ENCODE data around the gene SEMA3E. TPM values are rescaled to one million over a fixed set of nuclear protein-coding genes. Genes with fewer than 3 reads are reported as not detected.

Gene SEMA3E
- total RNA-seq, 1 experiment from 2014 or later: 7.3 TPM

DNA sequence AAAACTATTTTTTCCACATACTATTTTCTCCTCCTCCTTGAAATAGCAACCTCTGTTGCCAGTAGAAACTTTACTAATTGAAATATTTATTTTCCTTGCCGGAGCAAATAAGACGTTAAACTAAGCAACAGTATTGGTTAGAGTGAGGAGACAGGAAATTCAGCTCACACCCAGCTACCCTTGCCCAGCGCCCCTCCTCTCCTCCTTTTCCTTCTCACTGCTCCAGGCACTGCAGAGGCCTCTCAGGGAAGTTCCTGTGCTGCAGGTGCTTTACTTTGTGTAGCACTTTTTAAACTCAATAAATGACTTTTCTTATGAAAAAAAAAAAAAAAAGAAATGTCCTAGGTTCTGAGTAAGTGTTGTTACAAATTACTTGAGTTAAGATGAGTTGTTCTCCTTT is 134.0 kb downstream of the SEMA3E start:
- no peaks in the 10 kb centered on the region for H3K9me3 ChIP-seq (ENCODE audit: control insufficient read depth, insufficient read depth, low read depth, low read length)
- H3K4me1 ChIP-seq (ENCODE audit: control insufficient read depth, insufficient read depth, low read length): no peaks in the 10 kb centered on the region
- ChIA-PET CTCF (no interaction called here), POLR2A (no interaction called here)
- H3K36me3 ChIP-seq (ENCODE audit: control insufficient read depth, insufficient read depth, low read length): no peaks in the 10 kb centered on the region
- H3K27ac ChIP-seq (ENCODE audit: low read length): no peak overlapping the region
- in situ Hi-C loops (cut with HindIII; ENCODE audit: low pct_unique_long_range_greater_than_20kb, low sequenced_read_pairs): no loop called here
- no peak overlapping the region for H3K4me3 ChIP-seq (ENCODE audit: low read depth in 2 of 2, low read length in 2 of 2)
- H3K27me3 ChIP-seq (ENCODE audit: control insufficient read depth, insufficient read depth, low read length): no peaks in the 10 kb centered on the region
- no peak for TF ChIP-seq SIN3A (IDR thresholded peaks at IDR 0.05; ENCODE audit: borderline replicate concordance, insufficient read depth, low read depth, low read length)
- TF ChIP-seq POLR2AphosphoS5 (IDR thresholded peaks at IDR 0.05; ENCODE audit: low read depth, low read length): no peak
- TF ChIP-seq, protein P1, sequence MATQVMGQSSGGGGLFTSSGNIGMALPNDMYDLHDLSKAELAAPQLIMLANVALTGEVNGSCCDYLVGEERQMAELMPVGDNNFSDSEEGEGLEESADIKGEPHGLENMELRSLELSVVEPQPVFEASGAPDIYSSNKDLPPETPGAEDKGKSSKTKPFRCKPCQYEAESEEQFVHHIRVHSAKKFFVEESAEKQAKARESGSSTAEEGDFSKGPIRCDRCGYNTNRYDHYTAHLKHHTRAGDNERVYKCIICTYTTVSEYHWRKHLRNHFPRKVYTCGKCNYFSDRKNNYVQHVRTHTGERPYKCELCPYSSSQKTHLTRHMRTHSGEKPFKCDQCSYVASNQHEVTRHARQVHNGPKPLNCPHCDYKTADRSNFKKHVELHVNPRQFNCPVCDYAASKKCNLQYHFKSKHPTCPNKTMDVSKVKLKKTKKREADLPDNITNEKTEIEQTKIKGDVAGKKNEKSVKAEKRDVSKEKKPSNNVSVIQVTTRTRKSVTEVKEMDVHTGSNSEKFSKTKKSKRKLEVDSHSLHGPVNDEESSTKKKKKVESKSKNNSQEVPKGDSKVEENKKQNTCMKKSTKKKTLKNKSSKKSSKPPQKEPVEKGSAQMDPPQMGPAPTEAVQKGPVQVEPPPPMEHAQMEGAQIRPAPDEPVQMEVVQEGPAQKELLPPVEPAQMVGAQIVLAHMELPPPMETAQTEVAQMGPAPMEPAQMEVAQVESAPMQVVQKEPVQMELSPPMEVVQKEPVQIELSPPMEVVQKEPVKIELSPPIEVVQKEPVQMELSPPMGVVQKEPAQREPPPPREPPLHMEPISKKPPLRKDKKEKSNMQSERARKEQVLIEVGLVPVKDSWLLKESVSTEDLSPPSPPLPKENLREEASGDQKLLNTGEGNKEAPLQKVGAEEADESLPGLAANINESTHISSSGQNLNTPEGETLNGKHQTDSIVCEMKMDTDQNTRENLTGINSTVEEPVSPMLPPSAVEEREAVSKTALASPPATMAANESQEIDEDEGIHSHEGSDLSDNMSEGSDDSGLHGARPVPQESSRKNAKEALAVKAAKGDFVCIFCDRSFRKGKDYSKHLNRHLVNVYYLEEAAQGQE (IDR thresholded peaks at IDR 0.05; ENCODE audit: insufficient read depth in 1 of 2, low read depth in 2 of 2, low read length in 1 of 2): no peak
- TF ChIP-seq, protein P2, sequence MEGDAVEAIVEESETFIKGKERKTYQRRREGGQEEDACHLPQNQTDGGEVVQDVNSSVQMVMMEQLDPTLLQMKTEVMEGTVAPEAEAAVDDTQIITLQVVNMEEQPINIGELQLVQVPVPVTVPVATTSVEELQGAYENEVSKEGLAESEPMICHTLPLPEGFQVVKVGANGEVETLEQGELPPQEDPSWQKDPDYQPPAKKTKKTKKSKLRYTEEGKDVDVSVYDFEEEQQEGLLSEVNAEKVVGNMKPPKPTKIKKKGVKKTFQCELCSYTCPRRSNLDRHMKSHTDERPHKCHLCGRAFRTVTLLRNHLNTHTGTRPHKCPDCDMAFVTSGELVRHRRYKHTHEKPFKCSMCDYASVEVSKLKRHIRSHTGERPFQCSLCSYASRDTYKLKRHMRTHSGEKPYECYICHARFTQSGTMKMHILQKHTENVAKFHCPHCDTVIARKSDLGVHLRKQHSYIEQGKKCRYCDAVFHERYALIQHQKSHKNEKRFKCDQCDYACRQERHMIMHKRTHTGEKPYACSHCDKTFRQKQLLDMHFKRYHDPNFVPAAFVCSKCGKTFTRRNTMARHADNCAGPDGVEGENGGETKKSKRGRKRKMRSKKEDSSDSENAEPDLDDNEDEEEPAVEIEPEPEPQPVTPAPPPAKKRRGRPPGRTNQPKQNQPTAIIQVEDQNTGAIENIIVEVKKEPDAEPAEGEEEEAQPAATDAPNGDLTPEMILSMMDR (IDR thresholded peaks at IDR 0.05): no peak
- no peak for TF ChIP-seq TCF7L2 (IDR thresholded peaks at IDR 0.05; ENCODE audit: low read depth, low read length)
- DNase-seq (ENCODE audit: low read depth, low spot score): no peak
- no peak for ATAC-seq
- no TSS peak for BruUV-seq (replicated peaks)
- intact Hi-C loops (cut with micrococcal nuclease; ENCODE audit: unreplicated experiment): loop anchor here (5.0 kb wide), 1 partner anchor 103 kb away; no protein-coding TSS in a partner anchor

DNA sequence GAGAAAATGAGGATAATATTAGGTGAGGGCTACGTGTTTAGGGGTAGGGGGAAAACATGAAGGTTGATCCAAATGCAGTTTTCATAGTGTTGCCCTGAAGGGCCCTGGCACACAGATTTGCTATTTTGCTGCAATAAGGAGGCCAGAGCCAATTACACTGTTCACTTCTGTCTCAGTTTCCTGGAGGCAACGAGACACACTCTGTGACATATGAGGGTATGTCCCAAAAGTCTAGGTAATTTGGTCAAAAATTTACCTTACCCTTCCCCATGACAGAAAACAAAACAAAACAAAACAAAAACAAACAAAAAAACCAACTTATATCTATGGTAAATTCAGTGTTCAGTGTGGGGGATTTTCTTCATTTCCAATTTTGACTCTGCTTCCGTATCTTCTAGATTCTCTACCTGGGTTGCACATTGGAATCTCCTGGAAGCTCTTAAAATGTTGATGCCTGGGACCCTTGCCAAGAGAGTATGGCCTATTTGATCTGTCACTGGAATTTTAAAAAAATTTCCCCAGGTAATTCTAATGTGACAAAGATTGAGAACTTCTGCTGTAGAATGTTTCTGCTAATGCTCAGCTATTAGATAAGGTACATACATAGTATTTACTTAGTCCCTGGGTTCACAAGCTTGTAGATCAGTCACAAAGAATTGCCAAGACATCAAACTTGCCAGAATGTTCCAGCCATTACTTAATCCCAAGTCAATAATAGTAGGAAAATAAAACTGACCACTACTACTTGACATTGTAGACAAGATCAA is 139.5 kb downstream of the SEMA3E start:
- H3K4me3 ChIP-seq (ENCODE audit: low read depth in 2 of 2, low read length in 2 of 2): no peak overlapping the region
- no peaks in the 10 kb centered on the region for H3K4me1 ChIP-seq (ENCODE audit: control insufficient read depth, insufficient read depth, low read length)
- intact Hi-C loops (cut with micrococcal nuclease; ENCODE audit: unreplicated experiment): loop anchor here (5.0 kb wide), 1 partner anchor 97 kb away; no protein-coding TSS in a partner anchor
- no peaks in the 10 kb centered on the region for H3K9me3 ChIP-seq (ENCODE audit: control insufficient read depth, insufficient read depth, low read depth, low read length)
- TF ChIP-seq POLR2AphosphoS5 (IDR thresholded peaks at IDR 0.05; ENCODE audit: low read depth, low read length): no peak
- TF ChIP-seq, protein P1 (IDR thresholded peaks at IDR 0.05; ENCODE audit: insufficient read depth in 1 of 2, low read depth in 2 of 2, low read length in 1 of 2): no peak
- no peak for TF ChIP-seq SIN3A (IDR thresholded peaks at IDR 0.05; ENCODE audit: borderline replicate concordance, insufficient read depth, low read depth, low read length)
- TF ChIP-seq TCF7L2 (IDR thresholded peaks at IDR 0.05; ENCODE audit: low read depth, low read length): no peak
- TF ChIP-seq, protein P2 (IDR thresholded peaks at IDR 0.05): no peak
- H3K27me3 ChIP-seq (ENCODE audit: control insufficient read depth, insufficient read depth, low read length): no peaks in the 10 kb centered on the region
- POLR2A ChIA-PET: interaction anchor here (0.5 kb wide), 1 partner anchor 792 kb away, joined by 3 read pairs; no protein-coding TSS in a partner anchor
- ATAC-seq (no peak), DNase-seq (ENCODE audit: low read depth, low spot score) (no peak)
- CTCF ChIA-PET: no interaction called here
- no peak overlapping the region; the same call in 1 of the 2 replicates for H3K27ac ChIP-seq (ENCODE audit: low read length)
- in situ Hi-C loops (cut with HindIII; ENCODE audit: low pct_unique_long_range_greater_than_20kb, low sequenced_read_pairs): no loop called here
- H3K36me3 ChIP-seq (ENCODE audit: control insufficient read depth, insufficient read depth, low read length): no peaks in the 10 kb centered on the region
- BruUV-seq (replicated peaks): no TSS peak

All from Panc1 (cell line).